HFFc6 (cell line): ENCODE results near the gene XPC. TPM values are rescaled to one million over a fixed set of nuclear protein-coding genes. Genes with fewer than 3 reads are reported as not detected.

Experiments used
- DNase-seq: peaks from one replicate; pipeline ENCODE4 v3.0.0-alpha.2; 2018
- H3K27ac Mint-ChIP-seq: 2 replicates; pipeline ENCODE4 v1.8.0; 2020; ENCODE audit warnings: mild to moderate bottlenecking, mixed read lengths
- H3K27me3 Mint-ChIP-seq: 2 replicates; pipeline ENCODE4 v1.8.0; 2021; ENCODE audit warnings: mild to moderate bottlenecking, moderate library complexity, mixed read lengths; ENCODE audit not compliant: insufficient read depth
- H3K36me3 Mint-ChIP-seq: 2 replicates; pipeline ENCODE4 v1.8.0; 2021; ENCODE audit warnings: low read depth, mixed read lengths
- H3K4me1 Mint-ChIP-seq: 2 replicates; pipeline ENCODE4 v1.8.0; 2020; ENCODE audit warnings: low read depth, mixed read lengths
- H3K4me3 Mint-ChIP-seq: 2 replicates; pipeline ENCODE4 v1.8.0; 2020; ENCODE audit warnings: mild to moderate bottlenecking, moderate library complexity, mixed read lengths
- H3K9me3 Mint-ChIP-seq: 2 replicates; pipeline ENCODE4 v1.8.0; 2020; ENCODE audit warnings: mild to moderate bottlenecking, mixed read lengths
- total RNA-seq, 6 experiments: library from RNA; stranded (reverse); fragmentation: NEBNext Ultra II Directional; extraction: Animal tissue kit (Norgen Biotek cat#: 25700); gene quantifications; 2 replicates in 1 of 6; 3 replicates in 5 of 6; pipeline ENCODE4 v1.2.3, GENCODE V29; 2021
- TF ChIP-seq, protein P1 (sequence below): fragments of 200-600 bp; sonication (generic); IDR thresholded peaks from 2 replicates; pipeline ENCODE4 v1.5.0; 2021; ENCODE audit warnings: antibody characterized with exemption, mild to moderate bottlenecking

The XPC gene
- total RNA-seq, 6 experiments from 2014 or later, result 38.7 to 40.3 (median 39.5) TPM

DNA sequence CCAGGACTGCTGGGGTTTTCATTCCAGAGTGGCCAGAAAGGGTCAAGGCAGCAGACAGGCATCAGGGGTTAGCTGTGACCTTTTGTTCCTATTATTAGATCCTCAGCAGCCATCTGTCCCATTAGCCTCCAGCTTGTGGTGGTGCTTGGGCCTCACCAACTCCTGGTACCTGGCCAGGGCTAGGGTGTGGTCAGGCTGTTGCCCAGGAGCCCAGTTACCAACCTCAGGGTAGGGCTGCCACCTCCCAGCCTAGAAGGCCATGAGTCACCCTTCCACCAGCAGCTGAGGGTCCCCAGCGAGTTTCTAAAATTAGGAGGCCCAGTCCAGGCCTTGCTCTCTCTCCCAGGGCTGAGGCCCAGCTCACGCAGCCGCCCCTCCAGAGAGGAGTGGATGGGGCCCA, 41.4 kb downstream of the XPC start:
- H3K4me3 Mint-ChIP-seq, result no peak overlapping the region
- H3K9me3 Mint-ChIP-seq, result no peaks in the 10 kb centered on the region
- peaks cover 14% of the 10 kb centered on the region for H3K27me3 Mint-ChIP-seq
- peaks cover 51% of the 10 kb centered on the region for H3K36me3 Mint-ChIP-seq
- TF ChIP-seq, protein P1, sequence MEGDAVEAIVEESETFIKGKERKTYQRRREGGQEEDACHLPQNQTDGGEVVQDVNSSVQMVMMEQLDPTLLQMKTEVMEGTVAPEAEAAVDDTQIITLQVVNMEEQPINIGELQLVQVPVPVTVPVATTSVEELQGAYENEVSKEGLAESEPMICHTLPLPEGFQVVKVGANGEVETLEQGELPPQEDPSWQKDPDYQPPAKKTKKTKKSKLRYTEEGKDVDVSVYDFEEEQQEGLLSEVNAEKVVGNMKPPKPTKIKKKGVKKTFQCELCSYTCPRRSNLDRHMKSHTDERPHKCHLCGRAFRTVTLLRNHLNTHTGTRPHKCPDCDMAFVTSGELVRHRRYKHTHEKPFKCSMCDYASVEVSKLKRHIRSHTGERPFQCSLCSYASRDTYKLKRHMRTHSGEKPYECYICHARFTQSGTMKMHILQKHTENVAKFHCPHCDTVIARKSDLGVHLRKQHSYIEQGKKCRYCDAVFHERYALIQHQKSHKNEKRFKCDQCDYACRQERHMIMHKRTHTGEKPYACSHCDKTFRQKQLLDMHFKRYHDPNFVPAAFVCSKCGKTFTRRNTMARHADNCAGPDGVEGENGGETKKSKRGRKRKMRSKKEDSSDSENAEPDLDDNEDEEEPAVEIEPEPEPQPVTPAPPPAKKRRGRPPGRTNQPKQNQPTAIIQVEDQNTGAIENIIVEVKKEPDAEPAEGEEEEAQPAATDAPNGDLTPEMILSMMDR, result no peak
- H3K27ac Mint-ChIP-seq, result peak overlapping the region; percentile 16; the same call in 1 of the 2 replicates
- peaks cover 54% of the 10 kb centered on the region for H3K4me1 Mint-ChIP-seq
- DNase-seq, result no peak

DNA sequence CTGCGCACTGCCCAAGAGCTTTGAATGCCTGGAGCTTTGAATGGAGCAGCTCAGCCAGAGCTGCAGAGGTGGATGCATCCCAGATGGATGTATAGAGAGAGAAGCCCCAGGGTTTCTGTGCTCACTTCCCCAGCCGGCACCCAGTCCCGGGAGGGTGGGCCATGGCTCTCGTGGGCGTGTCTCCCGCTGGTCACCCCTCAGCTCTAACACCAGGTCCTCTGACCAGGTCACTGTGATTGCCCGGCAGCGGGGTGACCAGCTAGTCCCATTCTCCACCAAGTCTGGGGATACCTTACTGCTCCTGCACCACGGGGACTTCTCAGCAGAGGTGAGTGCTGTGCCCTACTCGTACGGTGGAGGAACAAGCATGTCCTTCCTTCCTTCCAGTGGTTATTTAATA, 42.8 kb downstream of the XPC start:
- H3K4me3 Mint-ChIP-seq, result no peak overlapping the region
- DNase-seq, result no peak
- TF ChIP-seq, protein P1, result no peak
- H3K36me3 Mint-ChIP-seq, result peaks cover 54% of the 10 kb centered on the region
- H3K9me3 Mint-ChIP-seq, result no peaks in the 10 kb centered on the region
- H3K27me3 Mint-ChIP-seq, result peaks cover 11% of the 10 kb centered on the region; the same call in 1 of the 2 replicates
- peaks cover 40% of the 10 kb centered on the region for H3K4me1 Mint-ChIP-seq
- no peak overlapping the region for H3K27ac Mint-ChIP-seq

DNA sequence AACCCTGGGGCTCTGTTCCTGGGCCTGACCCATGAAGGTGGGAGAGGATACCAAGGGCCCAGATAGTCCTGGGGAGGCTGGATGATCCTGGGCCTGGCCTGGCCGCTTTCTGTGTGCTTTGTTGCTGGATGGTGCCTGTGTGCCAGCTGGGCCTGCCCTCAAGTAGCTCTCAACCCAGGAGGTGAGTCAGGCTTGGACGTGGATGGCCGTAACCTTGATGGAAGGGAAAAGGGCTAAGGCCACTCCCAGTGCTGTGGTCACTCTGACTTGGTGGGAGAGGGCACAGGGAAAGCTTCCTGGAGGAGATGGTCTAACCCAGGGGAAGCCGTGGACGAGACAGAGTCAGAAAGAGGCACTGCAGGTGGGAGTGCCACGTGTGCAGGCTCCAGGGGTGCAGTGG, 44.1 kb downstream of the XPC start:
- Mint-ChIP-seq H3K27ac (peak overlapping the region; percentile 71), H3K36me3 (peaks cover 59% of the 10 kb centered on the region), H3K4me3 (no peak overlapping the region)

DNA sequence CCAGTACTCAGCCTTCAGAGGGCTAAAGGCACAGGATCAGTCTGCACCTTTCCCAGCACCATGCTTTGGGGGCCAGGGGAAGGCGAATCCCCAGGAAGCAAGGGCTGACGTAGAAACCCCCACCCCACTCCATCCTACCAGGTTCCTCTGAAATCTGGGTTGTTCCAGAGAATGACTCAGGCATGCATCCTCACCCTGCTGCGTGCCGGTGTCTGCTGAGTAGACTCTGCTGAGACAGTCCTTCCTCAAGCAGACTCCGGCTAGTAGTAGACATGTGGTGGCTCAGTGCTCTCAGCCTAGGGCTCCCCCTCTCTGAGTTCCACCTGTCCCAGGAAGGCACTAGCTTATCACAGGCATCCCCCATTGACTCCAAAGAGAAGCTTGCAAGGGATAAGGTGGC, 44.5 kb downstream of the XPC start:
- H3K27me3 Mint-ChIP-seq, result peaks cover 11% of the 10 kb centered on the region; the same call in 1 of the 2 replicates
- H3K9me3 Mint-ChIP-seq, result no peaks in the 10 kb centered on the region
- peak; percentile 44 for DNase-seq
- no peak overlapping the region for H3K4me3 Mint-ChIP-seq
- peaks cover 37% of the 10 kb centered on the region for H3K4me1 Mint-ChIP-seq
- H3K36me3 Mint-ChIP-seq, result peaks cover 60% of the 10 kb centered on the region
- TF ChIP-seq, protein P1, result no peak
- peak overlapping the region; percentile 71 for H3K27ac Mint-ChIP-seq

More for the DNA sequence above, 44.1 kb downstream of the XPC start:
- H3K4me1 Mint-ChIP-seq, result peaks cover 37% of the 10 kb centered on the region
- no peak for DNase-seq
- H3K27me3 Mint-ChIP-seq, result peaks cover 11% of the 10 kb centered on the region; the same call in 1 of the 2 replicates
- TF ChIP-seq, protein P1, result no peak
- H3K9me3 Mint-ChIP-seq, result no peaks in the 10 kb centered on the region

DNA sequence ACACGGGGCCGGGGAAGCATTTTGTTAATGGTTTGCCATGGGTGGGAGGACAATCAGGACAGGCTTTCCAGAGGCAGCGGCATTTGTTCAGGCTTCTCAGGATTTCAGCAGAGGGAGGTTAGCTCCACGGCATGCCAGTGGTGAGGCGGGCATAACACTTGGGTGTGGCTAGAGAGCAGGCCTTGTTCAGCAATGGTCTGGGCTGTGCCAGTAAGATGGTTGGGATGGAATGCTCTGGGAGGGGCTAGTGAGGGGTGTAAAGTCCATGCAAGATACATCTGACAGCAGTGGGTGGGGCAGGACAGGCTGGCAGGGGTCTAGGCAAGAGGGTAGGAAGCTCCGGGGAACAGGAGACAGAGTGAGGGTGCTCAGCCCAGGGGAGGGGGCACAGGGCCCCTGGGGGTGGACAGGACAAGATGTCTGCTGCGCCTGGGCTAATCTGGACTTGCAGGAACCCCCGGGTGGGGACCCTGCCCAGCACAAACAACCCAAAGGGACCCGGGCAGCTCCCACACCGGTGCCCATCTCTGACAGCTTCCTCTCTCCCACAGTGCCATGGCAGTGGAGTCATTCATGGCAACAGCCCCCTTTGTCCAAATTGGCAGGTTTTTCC, 45.1 kb downstream of the XPC start:
- H3K36me3 Mint-ChIP-seq, result peaks cover 63% of the 10 kb centered on the region
- H3K9me3 Mint-ChIP-seq, result no peaks in the 10 kb centered on the region
- DNase-seq, result no peak
- peaks cover 11% of the 10 kb centered on the region; the same call in 1 of the 2 replicates for H3K27me3 Mint-ChIP-seq
- H3K4me1 Mint-ChIP-seq, result peaks cover 37% of the 10 kb centered on the region
- H3K27ac Mint-ChIP-seq, result peak overlapping the region; percentile 71
- H3K4me3 Mint-ChIP-seq, result no peak overlapping the region
- TF ChIP-seq, protein P1, result no peak
